ENCODE data around the gene TEX51.

The TEX51 gene

GRCh38 chr2:126932529-126932928 is 33.8 kb downstream of the TEX51 start:
- Histone ChIP-seq H3K4me1 (ENCODE audit: control insufficient read depth, insufficient read depth, low read length) (no peaks in the 10 kb centered on the region), H3K27me3 (ENCODE audit: control insufficient read depth, insufficient read depth, low read length, poor library complexity, severe bottlenecking) (no peaks in the 10 kb centered on the region), H3K4me3 (ENCODE audit: insufficient read depth, low read depth, low read length) (no peak overlapping the region), H3K27ac (ENCODE audit: insufficient read depth, low read depth, low read length, poor library complexity, severe bottlenecking) (no peak overlapping the region), H3K36me3 (ENCODE audit: control insufficient read depth, insufficient read depth, low read length) (no peaks in the 10 kb centered on the region), H3K9me3 (ENCODE audit: control insufficient read depth, low read length) (no peaks in the 10 kb centered on the region)
- WGBS, 2 experiments = 97% methylated on average over 4 of the region's 4 CpGs

GRCh38 chr2:126932966-126933710 is 34.4 kb downstream of the TEX51 start:
- 74 to 78% methylated on average over 14 of the region's 14 CpGs for WGBS, 2 experiments
- no peak overlapping the region for H3K27ac ChIP-seq (ENCODE audit: insufficient read depth, low read depth, low read length, poor library complexity, severe bottlenecking)
- no peaks in the 10 kb centered on the region for H3K36me3 ChIP-seq (ENCODE audit: control insufficient read depth, insufficient read depth, low read length)
- H3K4me3 ChIP-seq (ENCODE audit: insufficient read depth, low read depth, low read length) = no peak overlapping the region
- H3K4me1 ChIP-seq (ENCODE audit: control insufficient read depth, insufficient read depth, low read length) = no peaks in the 10 kb centered on the region
- H3K9me3 ChIP-seq (ENCODE audit: control insufficient read depth, low read length) = no peaks in the 10 kb centered on the region
- no peaks in the 10 kb centered on the region for H3K27me3 ChIP-seq (ENCODE audit: control insufficient read depth, insufficient read depth, low read length, poor library complexity, severe bottlenecking)

- Histone ChIP-seq H3K4me3 (ENCODE audit: insufficient read depth, low read depth, low read length) (no peak overlapping the region), H3K4me1 (ENCODE audit: control insufficient read depth, insufficient read depth, low read length) (no peaks in the 10 kb centered on the region), H3K9me3 (ENCODE audit: control insufficient read depth, low read length) (no peaks in the 10 kb centered on the region), H3K27me3 (ENCODE audit: control insufficient read depth, insufficient read depth, low read length, poor library complexity, severe bottlenecking) (no peaks in the 10 kb centered on the region), H3K36me3 (ENCODE audit: control insufficient read depth, insufficient read depth, low read length) (no peaks in the 10 kb centered on the region), H3K27ac (ENCODE audit: insufficient read depth, low read depth, low read length, poor library complexity, severe bottlenecking) (no peak overlapping the region)
- WGBS, 2 experiments = 93 to 94% methylated on average over 4 of the region's 4 CpGs
Measured at GRCh38 chr2:126933711-126934091, 35.0 kb downstream of the TEX51 start.

- Histone ChIP-seq H3K4me3 (ENCODE audit: insufficient read depth, low read depth, low read length) (no peak overlapping the region), H3K27ac (ENCODE audit: insufficient read depth, low read depth, low read length, poor library complexity, severe bottlenecking) (no peak overlapping the region), H3K36me3 (ENCODE audit: control insufficient read depth, insufficient read depth, low read length) (no peaks in the 10 kb centered on the region), H3K27me3 (ENCODE audit: control insufficient read depth, insufficient read depth, low read length, poor library complexity, severe bottlenecking) (no peaks in the 10 kb centered on the region), H3K4me1 (ENCODE audit: control insufficient read depth, insufficient read depth, low read length) (no peaks in the 10 kb centered on the region), H3K9me3 (ENCODE audit: control insufficient read depth, low read length) (no peaks in the 10 kb centered on the region)
- 86% methylated on average over 6 of the region's 6 CpGs for WGBS, 2 experiments
Measured at GRCh38 chr2:126934809-126935208, 36.1 kb downstream of the TEX51 start.

- Histone ChIP-seq H3K27me3 (ENCODE audit: control insufficient read depth, insufficient read depth, low read length, poor library complexity, severe bottlenecking) (no peaks in the 10 kb centered on the region), H3K9me3 (ENCODE audit: control insufficient read depth, low read length) (no peaks in the 10 kb centered on the region), H3K4me1 (ENCODE audit: control insufficient read depth, insufficient read depth, low read length) (no peaks in the 10 kb centered on the region), H3K27ac (ENCODE audit: insufficient read depth, low read depth, low read length, poor library complexity, severe bottlenecking) (no peak overlapping the region), H3K4me3 (ENCODE audit: insufficient read depth, low read depth, low read length) (no peak overlapping the region), H3K36me3 (ENCODE audit: control insufficient read depth, insufficient read depth, low read length) (no peaks in the 10 kb centered on the region)
- WGBS, 2 experiments = 93 to 96% methylated on average over 4 to 5 of the region's 5 CpGs
Measured at GRCh38 chr2:126935774-126936173, 37.1 kb downstream of the TEX51 start.

GRCh38 chr2:126936219-126936723 is 37.6 kb downstream of the TEX51 start:
- WGBS, 2 experiments = 89 to 92% methylated on average over 4 of the region's 4 CpGs
- H3K4me3 ChIP-seq (ENCODE audit: insufficient read depth, low read depth, low read length) = no peak overlapping the region
- H3K36me3 ChIP-seq (ENCODE audit: control insufficient read depth, insufficient read depth, low read length) = no peaks in the 10 kb centered on the region
- no peaks in the 10 kb centered on the region for H3K4me1 ChIP-seq (ENCODE audit: control insufficient read depth, insufficient read depth, low read length)
- no peak overlapping the region for H3K27ac ChIP-seq (ENCODE audit: insufficient read depth, low read depth, low read length, poor library complexity, severe bottlenecking)
- H3K9me3 ChIP-seq (ENCODE audit: control insufficient read depth, low read length) = no peaks in the 10 kb centered on the region
- no peaks in the 10 kb centered on the region for H3K27me3 ChIP-seq (ENCODE audit: control insufficient read depth, insufficient read depth, low read length, poor library complexity, severe bottlenecking)

- Histone ChIP-seq H3K27ac (ENCODE audit: insufficient read depth, low read depth, low read length, poor library complexity, severe bottlenecking) (no peak overlapping the region), H3K4me1 (ENCODE audit: control insufficient read depth, insufficient read depth, low read length) (no peaks in the 10 kb centered on the region), H3K4me3 (ENCODE audit: insufficient read depth, low read depth, low read length) (no peak overlapping the region), H3K27me3 (ENCODE audit: control insufficient read depth, insufficient read depth, low read length, poor library complexity, severe bottlenecking) (no peaks in the 10 kb centered on the region), H3K9me3 (ENCODE audit: control insufficient read depth, low read length) (no peaks in the 10 kb centered on the region), H3K36me3 (ENCODE audit: control insufficient read depth, insufficient read depth, low read length) (no peaks in the 10 kb centered on the region)
- 87 to 96% methylated on average over 4 of the region's 4 CpGs for WGBS, 2 experiments
Measured at GRCh38 chr2:126940331-126940730, 41.6 kb downstream of the TEX51 start.

- H3K27ac ChIP-seq (ENCODE audit: insufficient read depth, low read depth, low read length, poor library complexity, severe bottlenecking) = no peak overlapping the region
- no peak overlapping the region for H3K4me3 ChIP-seq (ENCODE audit: insufficient read depth, low read depth, low read length)
- no peaks in the 10 kb centered on the region for H3K9me3 ChIP-seq (ENCODE audit: control insufficient read depth, low read length)
- H3K4me1 ChIP-seq (ENCODE audit: control insufficient read depth, insufficient read depth, low read length) = no peaks in the 10 kb centered on the region
- 33% methylated on average over 5 of the region's 5 CpGs for WGBS, 2 experiments
- no peaks in the 10 kb centered on the region for H3K27me3 ChIP-seq (ENCODE audit: control insufficient read depth, insufficient read depth, low read length, poor library complexity, severe bottlenecking)
- H3K36me3 ChIP-seq (ENCODE audit: control insufficient read depth, insufficient read depth, low read length) = no peaks in the 10 kb centered on the region
Measured at GRCh38 chr2:126942427-126943203, 43.9 kb downstream of the TEX51 start.

GRCh38 chr2:126943612-126944348 is 45.1 kb downstream of the TEX51 start:
- H3K4me3 ChIP-seq (ENCODE audit: insufficient read depth, low read depth, low read length) = no peak overlapping the region
- H3K4me1 ChIP-seq (ENCODE audit: control insufficient read depth, insufficient read depth, low read length) = no peaks in the 10 kb centered on the region
- H3K27ac ChIP-seq (ENCODE audit: insufficient read depth, low read depth, low read length, poor library complexity, severe bottlenecking) = no peak overlapping the region
- no peaks in the 10 kb centered on the region for H3K36me3 ChIP-seq (ENCODE audit: control insufficient read depth, insufficient read depth, low read length)
- 94 to 96% methylated on average over 4 of the region's 4 CpGs for WGBS, 2 experiments
- H3K27me3 ChIP-seq (ENCODE audit: control insufficient read depth, insufficient read depth, low read length, poor library complexity, severe bottlenecking) = no peaks in the 10 kb centered on the region
- H3K9me3 ChIP-seq (ENCODE audit: control insufficient read depth, low read length) = no peaks in the 10 kb centered on the region

GRCh38 chr2:126945118-126945517 is 46.4 kb downstream of the TEX51 start:
- Histone ChIP-seq H3K27me3 (ENCODE audit: control insufficient read depth, insufficient read depth, low read length, poor library complexity, severe bottlenecking) (no peaks in the 10 kb centered on the region), H3K9me3 (ENCODE audit: control insufficient read depth, low read length) (no peaks in the 10 kb centered on the region)
- 90 to 93% methylated on average over 6 of the region's 6 CpGs for WGBS, 2 experiments

More at GRCh38 chr2:126945118-126945517, 46.4 kb downstream of the TEX51 start:
- Histone ChIP-seq H3K4me3 (ENCODE audit: insufficient read depth, low read depth, low read length) (no peak overlapping the region), H3K27ac (ENCODE audit: insufficient read depth, low read depth, low read length, poor library complexity, severe bottlenecking) (no peak overlapping the region), H3K4me1 (ENCODE audit: control insufficient read depth, insufficient read depth, low read length) (no peaks in the 10 kb centered on the region), H3K36me3 (ENCODE audit: control insufficient read depth, insufficient read depth, low read length) (no peaks in the 10 kb centered on the region)

Measured in ectodermal cell (in vitro differentiated cells).